Pancreas (tissue), 10 donors: Measurements from ENCODE around the gene NAV2. TPM values are rescaled to one million over a fixed set of nuclear protein-coding genes. Genes with fewer than 3 reads are reported as not detected.

ENCODE experiments used
- ATAC-seq, 4 donors: fragments of 200-7000 bp; cut with Tn5 transposase; one replicate each; pipeline versions ENCODE4 v1.8.0 to v1.9.1; 2020; ENCODE audit warnings: mild to moderate bottlenecking in 4 of 4, moderate library complexity in 4 of 4
- DNase-seq, 6 donors: peaks; one replicate each; pipeline ENCODE4 v3.0.0-alpha.2; 2020
- FAIRE-seq: peaks from 2 replicates; lab custom pipeline; 2012; peaks lifted over from hg19 to GRCh38; lab: Jason Lieb, UNC
- H3K27ac ChIP-seq, 4 donors: fragments of 200-600 bp; sonication (generic); 1 replicate in 3 of 4; 2 replicates in 1 of 4; pipeline versions ENCODE4 v1.5.0 to v1.8.0; 2020
- H3K27me3 ChIP-seq, 4 donors: fragments of 200-600 bp; one replicate each; pipeline ENCODE4 v1.8.0; 2021
- H3K36me3 ChIP-seq, 3 donors: fragments of 200-600 bp; sonication (generic) in 1 of 3; one replicate each; pipeline versions ENCODE4 v1.5.0 to v1.8.0; 2020 to 2021
- H3K4me1 ChIP-seq, 3 donors: fragments of 200-600 bp; one replicate each; pipeline ENCODE4 v1.8.0; 2021
- H3K4me3 ChIP-seq, 4 donors: fragments of 200-600 bp; sonication (generic) in 2 of 4; one replicate each; pipeline versions ENCODE4 v1.5.0 to v1.8.0; 2020 to 2021
- H3K9me3 ChIP-seq, 4 donors: fragments of 200-600 bp; one replicate each; pipeline ENCODE4 v1.8.0; 2021
- CTCF ChIP-seq, 4 donors: fragments of 200-600 bp; sonication (generic) in 3 of 4; IDR thresholded peaks; one replicate each; pipeline versions ENCODE4 v1.5.0 to v1.8.0; 2021; ENCODE audit warnings: antibody characterized with exemption in 4 of 4
- WGBS, 2 donors: extraction: QIAGEN DNeasy Blood & Tissue Kit; methylation state at CpG; one replicate each; pipeline ENCODE4 v1.1.7; 2013; 5-methylcytosine and 5-hydroxymethylcytosine counted together
- intact Hi-C, 3 donors: fragments of 100-400 bp; cut with DNase I; formaldehyde crosslinking; loops; one replicate each; pipeline versions ENCODE4 v1.11.1 to v1.14.2; 2022
- polyA plus RNA-seq, 2 donors: library from polyadenylated mRNA; stranded (reverse); fragments of 200-250 nt; gene quantifications; one replicate each; pipeline ENCODE4 v1.2.3, GENCODE V29; 2013
- total RNA-seq, 6 donors: library from RNA; stranded (reverse); fragmentation: NEBNext Ultra II Directional in 4 of 6; extraction: Animal tissue kit (Norgen Biotek cat#: 25700) in 4 of 6; gene quantifications; one replicate each; pipeline versions ENCODE4 v1.2.1 to v1.2.4, GENCODE V29; 2021 to 2023
- donor health status: healthy with polysubstance abuse.
- donor health status: DM: no; HTN: no; CAD: no; lungs with moderate emphysema.
- donor health status: DM: no; HTN: no; CAD: no.
- donor health status: control.
- donor health status: control.
- donor health status: Bipolar disorder and iron deficiency.
- donor health status: DM: yes; HTN: yes; CAD: no.
- donor health status: DM: no; HTN: no; CAD: no.
- donor health status: DM: no; HTN: no; CAD: no.
- donor health status: DM: yes; HTN: yes; CAD: no.

NAV2 gene
- total and polyA plus RNA-seq, 8 donors: 5.8 to 26.9 (median 16.3) TPM

GRCh38 chr11:19769820-19770219, 57.2 kb downstream of the NAV2 start:
- Histone ChIP-seq H3K4me1 (no peaks in the 10 kb centered on the region), H3K27ac (no peak overlapping the region), H3K4me3 (no peak overlapping the region), H3K36me3 (no peaks in the 10 kb centered on the region), H3K9me3 (no peaks in the 10 kb centered on the region), H3K27me3 (no peaks in the 10 kb centered on the region)
- DNase-seq (no peak), FAIRE-seq (no peak), ATAC-seq (no peak)
- no peak for TF ChIP-seq CTCF (IDR thresholded peaks at IDR 0.05)
- intact Hi-C loops: no loop called here
- 83 to 84% methylated on average over 1 of the region's 1 CpG for WGBS, 2 donors

GRCh38 chr11:19770277-19770676, 57.6 kb downstream of the NAV2 start:
- no peak for FAIRE-seq
- Histone ChIP-seq H3K9me3 (no peaks in the 10 kb centered on the region), H3K27ac (no peak overlapping the region), H3K4me3 (no peak overlapping the region), H3K36me3 (no peaks in the 10 kb centered on the region), H3K4me1 (no peaks in the 10 kb centered on the region), H3K27me3 (no peaks in the 10 kb centered on the region)
- TF ChIP-seq CTCF (IDR thresholded peaks at IDR 0.05): no peak
- 42 to 52% methylated on average over 2 of the region's 2 CpGs for WGBS, 2 donors
- intact Hi-C loops: no loop called here
- DNase-seq: no peak
- no peak for ATAC-seq

- H3K27me3 ChIP-seq: no peaks in the 10 kb centered on the region
- H3K27ac ChIP-seq: no peak overlapping the region
- no peaks in the 10 kb centered on the region for H3K36me3 ChIP-seq
- no peaks in the 10 kb centered on the region for H3K9me3 ChIP-seq
- no peak for DNase-seq
- no peaks in the 10 kb centered on the region for H3K4me1 ChIP-seq
- TF ChIP-seq CTCF (IDR thresholded peaks at IDR 0.05): no peak
- 89 to 90% methylated on average over 4 of the region's 4 CpGs for WGBS, 2 donors
- no peak overlapping the region for H3K4me3 ChIP-seq
- ATAC-seq: no peak
- FAIRE-seq: no peak
- intact Hi-C loops: no loop called here
Measured at GRCh38 chr11:19771463-19771862, 58.8 kb downstream of the NAV2 start.

- no peak for FAIRE-seq
- ATAC-seq: no peak
- 88 to 92% methylated on average over 4 of the region's 4 CpGs for WGBS, 2 donors
- no peak for DNase-seq
- Histone ChIP-seq H3K36me3 (no peaks in the 10 kb centered on the region), H3K27me3 (no peaks in the 10 kb centered on the region), H3K4me3 (no peak overlapping the region), H3K9me3 (no peaks in the 10 kb centered on the region), H3K4me1 (no peaks in the 10 kb centered on the region), H3K27ac (no peak overlapping the region)
- intact Hi-C loops: no loop called here
- no peak for TF ChIP-seq CTCF (IDR thresholded peaks at IDR 0.05)
Measured at GRCh38 chr11:19772480-19772879, 59.8 kb downstream of the NAV2 start.

GRCh38 chr11:19774329-19774728, 61.7 kb downstream of the NAV2 start:
- no peak for FAIRE-seq
- 97 to 98% methylated on average over 3 of the region's 3 CpGs for WGBS, 2 donors
- intact Hi-C loops: no loop called here

More at GRCh38 chr11:19774329-19774728, 61.7 kb downstream of the NAV2 start:
- H3K9me3 ChIP-seq: no peaks in the 10 kb centered on the region
- no peak for TF ChIP-seq CTCF (IDR thresholded peaks at IDR 0.05)
- peaks cover 0 to 4% (median 3%) of the 10 kb centered on the region in 3 donors for H3K4me1 ChIP-seq
- no peak overlapping the region for H3K27ac ChIP-seq
- no peak overlapping the region for H3K4me3 ChIP-seq
- H3K36me3 ChIP-seq: no peaks in the 10 kb centered on the region
- no peak for ATAC-seq
- H3K27me3 ChIP-seq: no peaks in the 10 kb centered on the region
- DNase-seq: no peak
